Endometrium (tissue), 2 donors: ENCODE data around the gene SPTBN4.

Experiments used
- FAIRE-seq: peaks from 2 replicates; lab custom pipeline; 2012; peaks lifted over from hg19 to GRCh38; lab: Jason Lieb, UNC
- donor health status: control.
- donor health status: control.

The SPTBN4 gene

GRCh38 chr19:40604647-40605215 lies 137.9 kb downstream of the SPTBN4 start:
- no peak for FAIRE-seq

- FAIRE-seq = no peak
Observed at GRCh38 chr19:40605216-40605971, 138.6 kb downstream of the SPTBN4 start.

DNA sequence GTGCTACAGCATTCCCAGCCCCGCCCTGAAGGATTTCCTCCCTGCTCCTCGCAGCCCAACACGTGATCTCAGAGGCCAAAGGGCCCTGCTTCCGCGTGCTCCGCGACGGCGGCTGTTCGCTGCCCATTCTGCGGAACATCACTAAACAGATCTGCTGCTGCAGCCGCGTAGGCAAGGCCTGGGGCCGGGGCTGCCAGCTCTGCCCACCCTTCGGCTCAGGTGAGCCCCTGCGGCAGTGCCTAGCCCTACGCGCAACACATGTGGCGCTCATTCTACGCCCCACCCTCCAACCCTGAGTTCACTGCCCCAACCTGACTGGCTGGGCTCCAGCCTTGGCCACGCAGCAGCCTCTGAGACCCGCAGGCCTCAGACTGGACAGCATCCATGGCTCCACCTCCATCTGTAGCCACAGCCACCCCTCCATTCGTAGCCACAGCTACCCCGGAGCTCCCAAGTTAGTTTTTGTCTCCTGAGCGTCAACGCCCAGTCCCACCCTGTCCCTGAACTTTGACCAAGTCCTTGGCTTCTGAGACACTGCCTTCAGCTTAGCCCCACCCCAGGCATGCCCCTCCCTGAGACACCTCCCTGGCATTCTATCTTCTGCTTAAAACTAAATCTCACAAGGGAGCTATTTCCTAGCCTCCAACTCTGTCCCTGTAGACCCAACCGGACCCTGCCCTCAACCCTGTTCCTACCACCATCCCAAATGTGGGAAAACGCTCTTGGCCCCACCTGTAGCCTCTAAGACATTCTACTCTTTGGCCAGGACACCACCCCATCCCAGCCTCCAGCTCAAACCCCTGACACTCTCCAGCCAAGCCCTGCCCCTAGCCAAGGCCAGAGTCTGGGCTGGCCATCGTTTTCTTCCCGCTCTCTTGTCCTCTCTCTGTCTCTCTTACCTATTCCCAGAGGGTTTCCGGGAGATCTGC lies 140.8 kb downstream of the SPTBN4 start:
- no peak for FAIRE-seq

GRCh38 chr19:40608240-40608621 lies 141.4 kb downstream of the SPTBN4 start:
- no peak for FAIRE-seq

DNA sequence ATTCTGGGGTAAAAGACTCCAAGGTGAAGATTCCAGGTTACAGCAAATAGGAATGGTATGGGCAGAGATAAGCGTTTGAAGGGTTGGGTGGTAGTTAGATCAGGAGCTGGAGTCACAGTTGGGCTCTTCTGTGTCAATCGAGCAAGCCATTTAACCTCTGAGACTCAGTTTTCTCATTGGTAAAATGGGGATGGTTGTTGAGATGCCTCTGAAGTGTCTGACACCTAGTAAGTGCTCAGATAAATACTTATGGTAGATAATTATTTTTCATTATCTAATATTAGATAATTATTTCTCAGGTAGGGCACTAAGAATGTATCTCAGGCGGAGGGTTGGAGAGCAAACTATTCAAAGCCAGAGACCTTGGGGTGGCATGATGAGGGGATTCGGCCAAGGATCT lies 142.2 kb downstream of the SPTBN4 start:
- FAIRE-seq = no peak

- FAIRE-seq = no peak
Observed at GRCh38 chr19:40609561-40610395, 143.0 kb downstream of the SPTBN4 start.

- no peak for FAIRE-seq
Observed at GRCh38 chr19:40610396-40611064, 143.7 kb downstream of the SPTBN4 start.

- FAIRE-seq = no peak
Observed at GRCh38 chr19:40611096-40611495, 144.3 kb downstream of the SPTBN4 start.

DNA sequence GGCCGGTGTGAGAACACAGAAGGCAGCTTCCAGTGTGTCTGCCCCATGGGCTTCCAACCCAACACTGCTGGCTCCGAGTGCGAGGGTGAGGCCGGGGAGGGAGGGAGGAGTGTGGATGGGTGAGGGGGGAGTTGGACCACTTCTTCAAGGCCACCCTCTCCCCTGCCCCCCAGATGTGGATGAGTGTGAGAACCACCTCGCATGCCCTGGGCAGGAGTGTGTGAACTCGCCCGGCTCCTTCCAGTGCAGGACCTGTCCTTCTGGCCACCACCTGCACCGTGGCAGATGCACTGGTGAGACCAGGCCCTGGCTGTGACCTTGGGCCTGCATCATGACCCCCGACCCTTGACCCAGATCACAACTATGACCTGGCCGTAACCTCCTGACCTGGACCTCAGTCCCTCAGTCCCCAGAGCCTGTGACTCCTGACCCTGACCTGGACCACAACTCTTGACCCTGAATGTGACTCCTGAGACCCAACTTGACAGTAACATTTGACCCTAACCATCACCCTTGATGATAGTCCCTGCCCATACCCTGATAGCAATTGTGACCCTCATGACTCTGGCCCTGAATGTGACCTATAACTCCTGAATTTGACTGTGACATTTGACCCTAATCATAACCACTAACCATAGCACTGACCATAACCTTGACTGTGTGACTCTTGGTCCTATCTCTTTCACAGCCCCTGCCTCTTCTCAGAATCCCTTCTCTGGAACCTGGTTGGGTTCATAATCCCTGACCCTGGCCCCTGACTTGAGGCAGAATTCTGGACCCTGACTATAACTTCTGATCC lies 145.3 kb downstream of the SPTBN4 start:
- no peak for FAIRE-seq

DNA sequence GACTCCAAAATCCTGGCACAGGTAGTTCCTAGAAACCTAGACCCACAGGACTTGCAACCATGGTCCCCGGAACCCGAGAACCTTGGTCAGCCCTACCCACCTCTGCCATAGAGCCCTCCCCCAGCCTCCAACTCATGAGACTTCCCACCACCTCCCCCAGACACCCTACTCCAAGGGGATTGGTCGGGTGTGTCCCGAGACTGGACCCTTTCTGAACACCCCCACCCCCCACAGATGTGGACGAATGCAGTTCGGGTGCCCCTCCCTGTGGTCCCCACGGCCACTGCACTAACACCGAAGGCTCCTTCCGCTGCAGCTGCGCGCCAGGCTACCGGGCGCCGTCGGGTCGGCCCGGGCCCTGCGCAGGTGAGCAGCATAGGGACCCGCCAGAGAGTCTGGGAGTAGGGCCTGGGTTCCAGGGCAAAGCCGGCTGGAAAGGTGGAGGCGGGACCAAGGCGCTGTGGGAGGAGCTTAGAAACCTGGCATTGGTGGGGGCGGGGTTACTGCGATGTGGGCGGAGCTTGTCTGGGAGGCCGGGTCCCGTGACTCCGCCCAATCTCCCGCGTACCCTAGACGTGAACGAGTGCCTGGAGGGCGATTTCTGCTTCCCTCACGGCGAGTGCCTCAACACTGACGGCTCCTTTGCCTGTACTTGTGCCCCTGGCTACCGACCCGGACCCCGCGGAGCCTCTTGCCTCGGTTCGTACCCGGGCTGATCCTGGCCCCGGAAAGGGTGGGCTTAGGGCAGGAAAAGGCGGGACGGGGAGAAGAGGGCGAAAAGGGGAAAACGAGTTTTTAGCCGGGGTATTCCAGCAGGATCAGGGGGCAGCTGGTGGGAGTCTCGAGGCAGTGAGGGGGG lies 146.3 kb downstream of the SPTBN4 start:
- FAIRE-seq = no peak

DNA sequence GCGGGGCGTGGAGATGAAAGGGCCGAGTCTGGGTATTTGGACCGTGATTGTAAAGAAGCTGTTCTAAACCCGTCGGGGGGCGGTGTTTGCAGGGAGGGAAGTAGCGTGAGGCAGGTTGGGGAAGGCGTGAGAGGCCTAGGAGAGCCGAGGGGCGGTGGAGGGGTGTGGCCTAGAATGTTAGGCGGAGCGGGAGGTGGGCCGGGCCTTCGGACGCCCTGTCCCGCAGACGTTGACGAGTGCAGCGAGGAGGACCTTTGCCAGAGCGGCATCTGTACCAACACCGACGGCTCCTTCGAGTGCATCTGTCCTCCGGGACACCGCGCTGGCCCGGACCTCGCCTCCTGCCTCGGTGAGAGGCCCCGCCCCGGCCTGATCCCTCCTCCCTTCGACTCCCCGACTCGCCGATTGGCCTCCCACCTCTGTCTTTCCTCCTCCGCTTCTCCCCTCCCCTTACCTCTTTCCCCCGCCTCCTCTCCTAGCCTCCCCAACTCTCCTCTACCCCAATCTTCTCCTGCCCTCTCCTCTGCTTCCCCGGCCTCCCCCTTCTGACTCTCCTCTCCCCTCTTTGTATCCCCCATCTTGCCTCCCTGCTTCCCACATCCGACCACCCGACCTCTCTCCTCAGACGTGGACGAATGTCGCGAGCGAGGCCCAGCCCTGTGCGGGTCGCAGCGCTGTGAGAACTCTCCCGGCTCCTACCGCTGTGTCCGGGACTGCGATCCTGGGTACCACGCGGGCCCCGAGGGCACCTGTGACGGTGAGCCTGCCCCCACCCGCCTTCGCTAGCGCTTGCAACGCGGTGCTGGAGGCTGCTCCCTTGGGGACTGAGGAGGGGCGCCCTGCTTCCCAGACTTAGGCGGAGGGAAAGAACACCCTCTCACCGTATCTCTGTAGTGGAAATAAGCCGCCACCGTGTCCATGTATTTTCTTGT lies 147.2 kb downstream of the SPTBN4 start:
- no peak for FAIRE-seq

GRCh38 chr19:40614622-40615411 lies 148.0 kb downstream of the SPTBN4 start:
- FAIRE-seq = no peak

GRCh38 chr19:40616178-40616577 lies 149.4 kb downstream of the SPTBN4 start:
- no peak for FAIRE-seq

DNA sequence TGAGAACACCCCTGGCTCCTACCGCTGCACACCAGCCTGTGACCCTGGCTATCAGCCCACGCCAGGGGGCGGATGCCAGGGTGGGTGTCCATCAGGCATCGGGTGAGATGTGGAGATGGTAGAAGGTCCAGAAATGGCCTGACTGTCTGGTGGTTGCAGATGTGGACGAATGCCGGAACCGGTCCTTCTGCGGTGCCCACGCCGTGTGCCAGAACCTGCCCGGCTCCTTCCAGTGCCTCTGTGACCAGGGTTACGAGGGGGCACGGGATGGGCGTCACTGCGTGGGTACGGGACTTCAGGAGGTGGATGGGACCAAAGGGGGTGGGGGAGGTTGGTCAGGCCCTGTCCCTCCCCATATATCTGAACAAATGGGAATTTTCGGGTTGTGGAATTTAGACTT lies 150.1 kb downstream of the SPTBN4 start:
- no peak for FAIRE-seq

DNA sequence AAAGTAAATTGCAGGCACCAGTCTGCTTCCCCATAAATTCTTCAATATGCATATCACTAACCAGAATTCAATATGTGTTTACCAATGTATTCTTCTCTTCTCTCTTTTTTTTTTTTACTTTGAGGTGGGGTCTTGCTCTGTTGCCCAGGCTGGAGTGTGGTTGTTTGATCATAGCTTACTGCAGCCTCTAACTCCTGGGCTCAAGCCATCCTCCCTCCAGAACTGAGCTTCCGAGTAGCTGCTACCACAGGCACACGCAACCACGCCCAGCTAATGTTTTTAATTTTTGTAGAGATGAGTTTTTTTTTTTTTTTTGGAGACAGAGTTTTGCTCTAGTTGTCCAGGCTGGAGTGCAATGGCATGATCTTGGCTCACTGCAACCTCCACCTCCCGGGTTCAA lies 151.2 kb downstream of the SPTBN4 start:
- no peak for FAIRE-seq

GRCh38 chr19:40619333-40620160 lies 152.7 kb downstream of the SPTBN4 start:
- no peak for FAIRE-seq

DNA sequence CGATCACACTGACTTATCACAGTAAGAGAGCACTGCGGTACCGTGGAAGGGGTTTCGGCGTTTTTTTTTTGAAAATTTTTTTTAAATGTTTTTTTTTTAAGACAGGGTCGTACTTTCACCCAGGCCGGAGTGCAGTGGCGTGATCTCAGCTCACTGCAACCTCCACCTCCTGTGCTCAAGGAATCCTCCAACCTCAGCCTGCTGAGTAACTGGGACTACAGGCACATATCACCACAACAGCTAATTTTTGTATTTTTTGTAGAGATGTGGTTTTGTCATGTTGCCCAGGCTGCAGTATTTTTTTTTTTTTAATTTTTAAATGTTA lies 153.3 kb downstream of the SPTBN4 start:
- no peak for FAIRE-seq
